IMR-90 (cell line): ENCODE data around the gene PEX14. TPM values are rescaled to one million over a fixed set of nuclear protein-coding genes. Genes with fewer than 3 reads are reported as not detected.

Source experiments
- ATAC-seq: fragments of 200-7000 bp; cut with Tn5 transposase; 2 replicates; pipeline ENCODE4 v1.9.1; 2020; ENCODE audit warnings: low read depth, mild to moderate bottlenecking, moderate library complexity
- BruUV-seq: library from RNA; stranded (reverse); fragments of 400-500 nt; replicated peaks from 2 replicates; lab custom pipeline; 2021; lab: Mats Ljungman, UMichigan
- CTCF ChIA-PET: fragments of 300-600 bp; formaldehyde crosslinking; extraction: SDS; loops from one replicate; lab custom pipeline; 2021; ENCODE audit warnings: antibody characterized with exemption; lab: Yijun Ruan, JAX
- POLR2A ChIA-PET: fragments of 300-600 bp; sonication (Branson Sonifier 250); formaldehyde crosslinking; loops from one replicate; lab custom pipeline; 2022; ENCODE audit warnings: antibody characterized with exemption; ENCODE audit not compliant: unreplicated experiment; lab: Charles Lee
- DNase-seq: peaks from one replicate; pipeline ENCODE4 v3.0.0; 2013
- H2AFZ ChIP-seq: replicated peaks from 2 replicates; pipeline ENCODE3; 2013; ENCODE audit warnings: low read length, mild to moderate bottlenecking; ENCODE audit not compliant: poor library complexity
- H2AK5ac ChIP-seq: 2 replicates; pipeline ENCODE4 v1.6.1; 2013; ENCODE audit warnings: low read depth, low read length, inconsistent platforms
- H2AK9ac ChIP-seq: replicated peaks from 2 replicates; pipeline ENCODE3; 2013; ENCODE audit warnings: mild to moderate bottlenecking, low read depth, low read length, moderate library complexity; ENCODE audit not compliant: poor library complexity
- H2BK120ac ChIP-seq: 2 replicates; pipeline ENCODE4 v1.6.1; 2013; ENCODE audit warnings: low read depth, low read length, inconsistent platforms
- H2BK15ac ChIP-seq: 3 replicates; pipeline ENCODE4 v1.6.1; 2013; ENCODE audit warnings: low read depth, low read length, inconsistent platforms
- H2BK20ac ChIP-seq: 2 replicates; pipeline ENCODE4 v1.6.1; 2013; ENCODE audit warnings: low read depth, mild to moderate bottlenecking, inconsistent platforms, low read length, moderate library complexity
- H2BK5ac ChIP-seq: 2 replicates; pipeline ENCODE4 v1.6.1; 2013; ENCODE audit warnings: mild to moderate bottlenecking, low read depth, low read length, inconsistent platforms; ENCODE audit not compliant: poor library complexity, severe bottlenecking
- H3K14ac ChIP-seq: replicated peaks from 2 replicates; pipeline ENCODE4 v1.6.1; 2013; ENCODE audit warnings: low read depth, low read length, inconsistent platforms
- H3K18ac ChIP-seq: 2 replicates; pipeline ENCODE4 v1.6.1; 2013; ENCODE audit warnings: low read depth, low read length, control low read depth
- H3K23ac ChIP-seq: 2 replicates; pipeline ENCODE4 v1.6.1; 2013; ENCODE audit warnings: low read depth, low read length, inconsistent platforms
- H3K27ac ChIP-seq: 2 replicates; pipeline ENCODE4 v1.5.1; 2013; ENCODE audit warnings: mild to moderate bottlenecking, control low read depth, low read length; ENCODE audit not compliant: insufficient read depth
- H3K27me3 ChIP-seq: 2 replicates; pipeline ENCODE4 v1.6.1; 2013; ENCODE audit warnings: low read length; ENCODE audit not compliant: control insufficient read depth, insufficient read depth
- H3K36me3 ChIP-seq: 2 replicates; pipeline ENCODE4 v1.6.1; 2013; ENCODE audit warnings: low read length, mixed read lengths; ENCODE audit not compliant: control insufficient read depth, insufficient read depth
- H3K4ac ChIP-seq: 2 replicates; pipeline ENCODE4 v1.6.1; 2013; ENCODE audit warnings: low read depth, low read length, inconsistent platforms
- H3K4me1 ChIP-seq: 2 replicates; pipeline ENCODE4 v1.6.1; 2013; ENCODE audit warnings: low read length, mixed read lengths; ENCODE audit not compliant: control insufficient read depth, insufficient read depth
- H3K4me2 ChIP-seq: 2 replicates; pipeline ENCODE4 v1.6.1; 2013; ENCODE audit warnings: low read depth, mild to moderate bottlenecking, control low read depth, low read length, moderate library complexity
- H3K4me3 ChIP-seq: 2 replicates; pipeline ENCODE4 v1.5.1; 2013; ENCODE audit warnings: low read depth, mild to moderate bottlenecking, control low read depth, low read length, moderate library complexity; ENCODE audit not compliant: insufficient read depth
- H3K56ac ChIP-seq: 2 replicates; pipeline ENCODE4 v1.6.1; 2013; ENCODE audit warnings: low read length, inconsistent platforms; ENCODE audit not compliant: insufficient read depth; ENCODE audit errors: extremely low read depth
- H3K79me1 ChIP-seq, 2 experiments: 2 replicates each; pipeline ENCODE4 v1.6.1; 2013; ENCODE audit warnings: low read length in 2 of 2, inconsistent platforms in 1 of 2, low read depth in 1 of 2
- H3K9ac ChIP-seq: 2 replicates; pipeline ENCODE4 v1.6.1; 2013; ENCODE audit warnings: low read depth, low read length, control low read depth
- H3K9me1 ChIP-seq: 2 replicates; pipeline ENCODE4 v1.6.1; 2013; ENCODE audit warnings: low read length, inconsistent platforms; ENCODE audit not compliant: insufficient read depth
- H3K9me3 ChIP-seq: 2 replicates; pipeline ENCODE4 v1.6.1; 2013; ENCODE audit warnings: low read length; ENCODE audit not compliant: control insufficient read depth, insufficient read depth
- H4K20me1 ChIP-seq: 2 replicates; pipeline ENCODE4 v1.6.1; 2013; ENCODE audit warnings: low read length, inconsistent platforms; ENCODE audit not compliant: insufficient read depth
- H4K5ac ChIP-seq: 2 replicates; pipeline ENCODE4 v1.6.1; 2013; ENCODE audit warnings: mild to moderate bottlenecking, low read depth, low read length, control low read depth
- H4K8ac ChIP-seq, 2 experiments: 2 replicates each; pipeline ENCODE4 v1.6.1; 2013; ENCODE audit warnings: low read depth in 2 of 2, low read length in 2 of 2, control low read depth in 1 of 2, inconsistent platforms in 1 of 2
- H4K91ac ChIP-seq: 2 replicates; pipeline ENCODE4 v1.6.1; 2013; ENCODE audit warnings: low read depth, low read length, inconsistent platforms; ENCODE audit not compliant: insufficient read depth
- MAFK ChIP-seq: IDR thresholded peaks from 2 replicates; pipeline ENCODE4 v1.6.1; 2012; ENCODE audit warnings: low read depth, low read length, improper control_type of control experiment
- MXI1 ChIP-seq: IDR thresholded peaks from 2 replicates; pipeline ENCODE4 v1.6.1; 2012; ENCODE audit warnings: low read depth, mild to moderate bottlenecking, low read length, moderate library complexity, borderline replicate concordance
- WGBS, 2 experiments: methylation state at CpG; one replicate each; pipeline versions ENCODE4 v1.1.5 to v1.1.7; 2013; ENCODE audit warnings: missing lambda C conversion rate in 2 of 2; ENCODE audit not compliant: insufficient read length in 1 of 2; ENCODE audit errors: extremely low coverage in 2 of 2; 5-methylcytosine and 5-hydroxymethylcytosine counted together
- dilution Hi-C: fragments of 300-500 bp; cut with HindIII; formaldehyde crosslinking; loops from one replicate; pipeline ENCODE4 v1.14.3; 2018; ENCODE audit warnings: low sequenced_read_pairs; ENCODE audit not compliant: unreplicated experiment
- in situ Hi-C: fragments of 300-500 bp; cut with MboI; formaldehyde crosslinking; loops from 3 replicates; pipeline ENCODE4 v1.14.3; 2019; ENCODE audit warnings: low sequenced_read_pairs, inconsistent platforms, mixed read lengths
- intact Hi-C: fragments of 100-400 bp; cut with micrococcal nuclease; formaldehyde crosslinking; loops from 2 replicates; pipeline ENCODE4 v1.10.0; 2022
- polyA plus RNA-seq, 3 experiments: library from polyadenylated mRNA; depleted of rRNA; stranded (reverse); fragments of >200 nt; gene quantifications; 2 replicates each; pipeline ENCODE4 v1.2.3, GENCODE V29; 2012; ENCODE audit warnings: low replicate concordance in 1 of 3
- total RNA-seq: library from RNA; depleted of rRNA; stranded (reverse); fragments of >200 nt; gene quantifications from 2 replicates; pipeline ENCODE4 v1.2.3, GENCODE V29; 2012

PEX14 gene
- total and polyA plus RNA-seq, 2 of the 4 experiments (the other 2 are of a cell fraction) = 9.5 to 22.5 TPM

- Histone ChIP-seq H3K4ac (no peak overlapping the region), H4K20me1 (no peaks in the 10 kb centered on the region), H3K4me3 (no peak overlapping the region), H2BK120ac (no peak overlapping the region), H3K14ac (no peak overlapping the region), H3K9me1 (no peaks in the 10 kb centered on the region), H3K23ac (no peak overlapping the region), H2AK5ac (no peak overlapping the region), H3K4me2 (no peak overlapping the region), H4K91ac (no peak overlapping the region), H3K27me3 (no peaks in the 10 kb centered on the region), H3K27ac (no peak overlapping the region), H3K36me3 (peaks cover 3% of the 10 kb centered on the region), H2BK5ac (no peak overlapping the region), H2AFZ (no peak overlapping the region), H3K9me3 (no peaks in the 10 kb centered on the region), H3K9ac (no peak overlapping the region), H4K5ac (no peak overlapping the region), H4K8ac (no peak overlapping the region), H3K18ac (no peak overlapping the region), H2BK15ac (no peak overlapping the region), H2BK20ac (no peak overlapping the region), H3K4me1 (peaks cover 2% of the 10 kb centered on the region; the same call in 1 of the 2 replicates), H2AK9ac (no peak overlapping the region), H3K79me1 (peaks cover 0 to 8% of the 10 kb centered on the region in 2 experiments; a peak in 1 of 4 replicates), H3K56ac (no peak overlapping the region)
- BruUV-seq = no TSS peak
- TF ChIP-seq MXI1 (no peak), MAFK (0 out of 2 replicates have a peak, but pooled peaks have one; percentile 6)
- dilution Hi-C loops = no loop called here
- DNase-seq (peak; percentile 32), ATAC-seq (peak; percentile 96)
- intact Hi-C loops = loop anchor here (2.0 kb wide), 1 partner anchor 56 kb away; no protein-coding TSS in a partner anchor
- CTCF ChIA-PET = interaction anchor here (0.8 kb wide), 1 partner anchor 57 kb away, joined by 3 read pairs; no protein-coding TSS in a partner anchor
- WGBS, 2 experiments = 70% methylated on average over 3 of the region's 7 CpGs; no CpG with 5 or more reads in 1 of the 2 experiments
- POLR2A ChIA-PET = no interaction called here
- in situ Hi-C loops = no loop called here
Measured at GRCh38 chr1:10438677-10439163, 36.0 kb upstream of the PEX14 start.
